Neural cell (in vitro differentiated cells): ENCODE measurements around the gene MRPL44. TPM values are rescaled to one million over a fixed set of nuclear protein-coding genes. Genes with fewer than 3 reads are reported as not detected.

Source experiments
- H2AFZ ChIP-seq: fragments of 200-600, 300-800 bp; sonication (generic), shearing (Covaris generic); 2 replicates; pipeline ENCODE4 v1.6.0; 2014; ENCODE audit warnings: low read depth, mild to moderate bottlenecking, antibody characterized with exemption, low read length, moderate library complexity
- H3F3A ChIP-seq: fragments of 200-600 bp; shearing (Covaris generic); 2 replicates; pipeline ENCODE4 v1.6.1; 2016; ENCODE audit warnings: mild to moderate bottlenecking, moderate library complexity, mixed read lengths, antibody characterized with exemption, low read length; ENCODE audit not compliant: insufficient read depth, poor library complexity, severe bottlenecking
- H3K27ac ChIP-seq: fragments of 200-600, 300-800 bp; sonication (generic), shearing (Covaris generic); 2 replicates; pipeline ENCODE4 v1.5.1; 2014; ENCODE audit warnings: mild to moderate bottlenecking, low read length, moderate library complexity
- H3K27me3 ChIP-seq: fragments of 300-800, 200-600 bp; sonication (generic), shearing (Covaris generic); 2 replicates; pipeline ENCODE4 v1.6.0; 2014; ENCODE audit warnings: mild to moderate bottlenecking, low read depth, low read length, moderate library complexity; ENCODE audit not compliant: insufficient read depth
- H3K36me3 ChIP-seq: fragments of 300-800, 200-600 bp; sonication (generic), shearing (Covaris generic); 2 replicates; pipeline ENCODE4 v1.5.1; 2014; ENCODE audit warnings: mild to moderate bottlenecking, antibody characterized with exemption, low read length, moderate library complexity; ENCODE audit not compliant: insufficient read depth
- H3K4me2 ChIP-seq: fragments of 300-800, 200-600 bp; sonication (generic), shearing (Covaris generic); 2 replicates; pipeline ENCODE4 v1.6.0; 2014; ENCODE audit warnings: mild to moderate bottlenecking, low read length
- H3K4me3 ChIP-seq: fragments of 300-800, 200-600 bp; sonication (generic), shearing (Covaris generic); 2 replicates; pipeline ENCODE4 v1.5.1; 2014; ENCODE audit warnings: mild to moderate bottlenecking, low read length, moderate library complexity
- H3K79me2 ChIP-seq: fragments of 200-600 bp; shearing (Covaris generic); replicated peaks from 2 replicates; pipeline ENCODE4 v1.6.0; 2014; ENCODE audit warnings: mild to moderate bottlenecking, low read length, moderate library complexity; ENCODE audit not compliant: insufficient read depth
- H3K9ac ChIP-seq: fragments of 300-800, 200-600 bp; sonication (generic), shearing (Covaris generic); 2 replicates; pipeline ENCODE4 v1.6.1; 2016; ENCODE audit warnings: mild to moderate bottlenecking, low read length, mixed read lengths
- H3K9me2 ChIP-seq: fragments of 200-600 bp; shearing (Covaris generic); 2 replicates; pipeline ENCODE4 v1.6.1; 2016; ENCODE audit warnings: mild to moderate bottlenecking, low read length, mixed read lengths; ENCODE audit not compliant: insufficient read depth
- H3K9me3 ChIP-seq: fragments of 200-600, 300-800 bp; sonication (generic), shearing (Covaris generic); 2 replicates; pipeline ENCODE4 v1.6.1; 2016; ENCODE audit warnings: mild to moderate bottlenecking, mixed run types, low read length, moderate library complexity, mixed read lengths
- H4K20me1 ChIP-seq: fragments of 200-600 bp; shearing (Covaris generic); 2 replicates; pipeline ENCODE4 v1.6.1; 2016; ENCODE audit warnings: mild to moderate bottlenecking, mixed run types; ENCODE audit not compliant: insufficient read depth
- CTCF ChIP-seq: fragments of 450-650 bp; IDR thresholded peaks from 2 replicates; pipeline ENCODE4 v1.5.1; 2014; ENCODE audit warnings: antibody characterized with exemption, mild to moderate bottlenecking, moderate library complexity; ENCODE audit not compliant: poor library complexity, severe bottlenecking
- EP300 ChIP-seq: fragments of 450-650 bp; conservative IDR thresholded peaks from 2 replicates; pipeline ENCODE4 v1.6.1; 2014; ENCODE audit warnings: antibody characterized with exemption, mild to moderate bottlenecking, moderate library complexity; ENCODE audit not compliant: poor library complexity, severe bottlenecking
- EZH2 ChIP-seq: fragments of 200-600, 300-800 bp; shearing (Covaris generic), sonication (generic); IDR thresholded peaks from 2 replicates; pipeline ENCODE4 v1.6.1; 2014; ENCODE audit warnings: antibody characterized with exemption, low read length, borderline replicate concordance, mild to moderate bottlenecking; ENCODE audit not compliant: insufficient read depth, poor library complexity, severe bottlenecking
- MXI1 ChIP-seq: fragments of 450-650 bp; conservative IDR thresholded peaks from 2 replicates; pipeline ENCODE4 v1.6.1; 2014; ENCODE audit warnings: antibody characterized with exemption, mild to moderate bottlenecking; ENCODE audit not compliant: poor library complexity, severe bottlenecking
- POLR2AphosphoS5 ChIP-seq: IDR thresholded peaks from 2 replicates; pipeline ENCODE4 v1.6.1; 2012
- RAD21 ChIP-seq: fragments of 450-650 bp; conservative IDR thresholded peaks from 2 replicates; pipeline ENCODE4 v1.6.1; 2014; ENCODE audit warnings: antibody characterized with exemption, mild to moderate bottlenecking, moderate library complexity
- REST ChIP-seq: IDR thresholded peaks from 2 replicates; pipeline ENCODE4 v1.6.1; 2012; ENCODE audit warnings: borderline replicate concordance
- SMC3 ChIP-seq: fragments of 450-650 bp; conservative IDR thresholded peaks from 2 replicates; pipeline ENCODE4 v1.6.1; 2014; ENCODE audit warnings: antibody characterized with exemption, mild to moderate bottlenecking, moderate library complexity; ENCODE audit not compliant: poor library complexity
- TAF1 ChIP-seq: IDR thresholded peaks from 2 replicates; pipeline ENCODE4 v1.6.1; 2012; ENCODE audit warnings: low read depth
- polyA plus RNA-seq: library from polyadenylated mRNA; depleted of rRNA; stranded (reverse); fragments of >200 nt; gene quantifications from 2 replicates; pipeline ENCODE4 v1.2.3, GENCODE V29; 2014

MRPL44 gene
- polyA plus RNA-seq, 1 donor from 2014 or later: 70.6 TPM

GRCh38 chr2:223934870-223935269 lies 22.4 kb upstream of the MRPL44 start:
- no peak overlapping the region for H3K9ac ChIP-seq
- H3K27me3 ChIP-seq: no peaks in the 10 kb centered on the region
- H3K4me3 ChIP-seq: no peak overlapping the region
- H4K20me1 ChIP-seq: no peaks in the 10 kb centered on the region
- no peaks in the 10 kb centered on the region for H3F3A ChIP-seq
- H2AFZ ChIP-seq: no peak overlapping the region
- no peaks in the 10 kb centered on the region for H3K9me2 ChIP-seq
- H3K27ac ChIP-seq: no peak overlapping the region
- no peaks in the 10 kb centered on the region for H3K9me3 ChIP-seq
- no peak for TF ChIP-seq REST
- no peak for TF ChIP-seq EP300
- no peak for TF ChIP-seq SMC3
- TF ChIP-seq MXI1: no peak
- TF ChIP-seq CTCF: no peak
- no peak overlapping the region for H3K4me2 ChIP-seq
- H3K36me3 ChIP-seq: no peaks in the 10 kb centered on the region
- no peaks in the 10 kb centered on the region for H3K79me2 ChIP-seq

- Histone ChIP-seq H3K4me3 (no peak overlapping the region), H3F3A (no peaks in the 10 kb centered on the region), H2AFZ (no peak overlapping the region), H3K9ac (no peak overlapping the region), H3K36me3 (no peaks in the 10 kb centered on the region), H4K20me1 (no peaks in the 10 kb centered on the region), H3K27me3 (no peaks in the 10 kb centered on the region), H3K9me2 (no peaks in the 10 kb centered on the region), H3K27ac (no peak overlapping the region), H3K9me3 (no peaks in the 10 kb centered on the region), H3K4me2 (no peak overlapping the region), H3K79me2 (no peaks in the 10 kb centered on the region)
- no peak for TF ChIP-seq RAD21
- TF ChIP-seq POLR2AphosphoS5: no peak
- TF ChIP-seq EZH2: no peak
- TF ChIP-seq SMC3: no peak
These were observed 21.7 kb upstream of the MRPL44 start for GRCh38 chr2:223935459-223936125.

GRCh38 chr2:223936862-223937326 lies 20.4 kb upstream of the MRPL44 start:
- Histone ChIP-seq H3K79me2 (peaks cover 2% of the 10 kb centered on the region), H3K9me3 (no peaks in the 10 kb centered on the region), H3F3A (no peaks in the 10 kb centered on the region), H4K20me1 (no peaks in the 10 kb centered on the region), H3K27ac (no peak overlapping the region), H3K27me3 (no peaks in the 10 kb centered on the region), H3K9ac (no peak overlapping the region), H3K4me2 (no peak overlapping the region), H2AFZ (no peak overlapping the region), H3K36me3 (no peaks in the 10 kb centered on the region), H3K4me3 (no peak overlapping the region), H3K9me2 (no peaks in the 10 kb centered on the region)
- no peak for TF ChIP-seq REST
- TF ChIP-seq TAF1: no peak
- no peak for TF ChIP-seq MXI1
- no peak for TF ChIP-seq RAD21
- TF ChIP-seq SMC3: no peak
- TF ChIP-seq CTCF: no peak
- no peak for TF ChIP-seq POLR2AphosphoS5
- TF ChIP-seq EZH2: no peak
- no peak for TF ChIP-seq EP300
